ENCODE results near the gene MYO9A.

The MYO9A gene

DNA sequence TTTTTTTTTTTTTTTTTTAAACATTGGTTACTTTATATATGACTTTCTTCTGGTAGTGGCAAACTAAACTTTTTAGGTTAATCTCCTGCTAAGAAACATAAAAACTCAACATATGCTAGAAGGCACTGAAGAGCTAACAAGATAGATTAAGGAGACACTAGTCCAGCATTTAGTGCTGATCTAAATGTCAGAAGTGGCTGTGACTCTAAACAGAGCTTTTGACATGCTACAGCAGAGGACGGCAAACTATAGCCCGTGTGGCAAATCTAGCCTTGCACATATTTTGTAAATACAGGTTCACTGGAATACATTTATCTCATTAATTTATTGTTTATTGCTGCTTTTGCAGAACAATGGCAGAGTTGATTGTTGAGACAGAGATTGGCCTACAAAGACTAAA is 287.0 kb downstream of the MYO9A start:
- DNase-seq, result no peak

DNA sequence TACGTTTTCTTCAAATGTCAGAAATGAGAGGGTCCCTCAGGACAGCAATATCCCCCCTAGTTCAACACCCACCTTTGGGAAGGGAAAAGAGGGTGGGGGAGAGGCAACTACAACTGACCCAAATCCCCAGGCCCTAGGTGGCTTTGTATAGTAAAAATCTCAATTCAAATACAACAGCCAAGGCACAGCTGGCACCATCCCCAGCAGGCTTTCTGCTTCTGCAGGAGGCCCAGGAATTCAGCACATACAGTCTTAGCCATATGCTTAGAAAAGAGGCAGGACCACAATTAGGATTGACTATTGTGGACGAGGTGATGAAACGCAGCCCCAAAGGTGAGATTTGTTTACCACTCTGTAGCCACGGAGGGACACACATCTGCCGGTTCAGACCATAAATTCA is 291.8 kb downstream of the MYO9A start:
- DNase-seq, result no peak

DNA sequence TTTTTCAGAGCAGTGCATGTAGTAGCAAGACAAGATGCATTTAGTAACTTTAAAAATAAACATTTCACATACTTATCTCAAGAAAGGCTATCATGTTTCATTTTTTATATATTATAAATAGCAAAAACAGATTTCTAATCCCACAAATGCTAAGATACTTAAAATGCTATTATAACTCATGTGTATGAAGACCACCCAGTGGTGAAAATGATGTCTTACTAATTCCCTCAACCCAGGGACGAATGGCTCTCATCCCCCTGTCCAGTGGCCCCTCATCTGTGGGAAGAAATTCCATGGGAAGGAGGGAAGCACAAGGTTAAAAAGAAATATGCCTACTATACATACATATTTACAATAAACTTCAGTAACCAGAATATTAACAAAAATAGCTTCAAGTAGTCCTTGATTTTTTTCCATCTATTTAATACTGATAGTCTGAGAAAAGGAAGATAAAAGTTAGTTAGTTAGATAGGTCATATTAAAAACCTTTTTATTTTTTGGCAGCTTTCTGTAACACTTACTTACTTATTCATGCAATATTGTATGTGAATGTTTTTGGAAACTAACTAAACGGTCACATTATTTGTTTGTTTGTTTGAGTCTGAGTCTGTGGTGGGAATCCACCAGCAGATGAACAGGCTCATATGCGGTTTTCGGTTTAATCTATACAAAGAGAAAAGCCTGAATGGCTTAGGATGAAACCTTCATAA is 292.8 kb downstream of the MYO9A start:
- DNase-seq, result no peak

DNA sequence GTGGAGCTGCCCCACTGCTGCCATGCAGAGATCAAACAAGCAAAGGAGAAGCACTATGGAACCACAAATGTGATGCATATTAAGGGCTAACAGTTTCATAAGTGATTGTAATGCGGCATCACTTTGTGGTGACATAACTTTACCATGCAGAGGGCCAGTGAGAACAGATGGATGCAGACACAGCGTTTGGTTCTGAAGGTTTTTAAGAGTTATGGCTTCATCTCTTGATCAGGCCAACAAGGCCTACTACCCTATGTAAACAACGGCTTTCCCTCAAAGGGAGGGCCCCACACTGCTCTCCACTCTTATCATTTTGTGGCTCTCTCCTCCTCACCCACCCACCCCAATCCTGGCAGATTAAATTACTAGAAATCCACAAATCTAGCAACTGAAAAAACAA is 294.1 kb downstream of the MYO9A start:
- DNase-seq, result no peak

DNA sequence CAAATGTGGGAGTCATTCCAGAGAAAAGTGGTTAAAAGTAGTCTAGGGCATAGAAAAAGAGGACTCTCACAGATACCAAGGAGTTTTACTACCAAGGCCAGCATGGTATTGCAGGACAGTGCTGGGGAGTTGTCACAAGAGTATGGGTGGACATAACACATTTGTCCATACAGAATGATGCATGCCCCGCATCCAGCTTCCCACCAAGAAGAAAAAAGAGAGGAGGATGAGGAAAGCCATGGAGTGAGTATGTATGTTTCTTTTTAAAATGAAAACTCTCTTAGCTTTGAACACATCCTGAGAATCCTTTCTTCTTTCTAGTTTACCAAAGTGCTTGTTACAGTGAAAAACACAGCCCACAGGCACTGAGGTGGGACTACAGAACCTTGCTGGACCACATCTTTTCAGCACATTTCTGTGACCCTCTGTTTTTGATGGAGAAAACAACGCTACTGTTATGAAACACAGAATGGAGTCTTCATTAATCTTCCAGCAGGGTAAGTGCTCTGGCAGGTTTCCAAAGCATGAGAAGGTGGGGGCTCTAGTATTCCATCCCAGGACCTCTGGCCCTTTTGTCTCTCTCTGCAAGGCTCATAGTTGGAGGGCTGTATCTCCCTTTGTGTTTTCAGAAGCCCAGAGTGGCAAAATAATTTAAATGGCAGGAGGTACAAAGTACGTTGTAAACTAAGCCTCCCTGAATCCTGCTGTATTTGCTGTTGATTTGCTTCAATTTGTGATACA is 294.9 kb downstream of the MYO9A start:
- DNase-seq, result no peak

DNA sequence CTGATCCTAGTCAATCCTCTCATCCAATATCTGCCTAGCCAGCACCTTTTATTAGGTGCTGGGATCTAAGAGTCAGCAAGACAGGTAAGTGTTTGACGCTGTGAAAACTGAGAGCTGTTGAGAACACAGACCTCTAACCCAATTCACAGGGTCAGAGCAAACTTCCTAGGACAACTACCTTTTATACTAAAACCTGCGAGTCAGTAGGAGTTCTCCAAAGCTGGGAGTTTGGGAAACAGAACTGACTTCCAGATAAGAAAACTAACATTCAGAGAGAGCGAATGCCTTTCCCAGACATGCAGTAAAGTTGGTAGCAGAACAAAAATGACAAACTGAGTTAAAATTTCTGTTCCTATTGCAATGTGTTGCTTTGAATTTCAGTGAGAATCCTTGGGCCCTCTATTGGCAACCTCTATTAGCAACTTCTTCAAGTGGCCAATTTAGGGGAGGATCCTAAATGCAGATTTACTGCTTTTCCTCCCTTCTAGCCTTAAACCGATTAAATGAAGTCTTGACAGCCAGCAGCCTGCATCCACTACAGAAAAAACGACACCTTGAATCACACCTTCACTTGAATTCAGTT is 296.3 kb downstream of the MYO9A start:
- DNase-seq, result no peak

DNA sequence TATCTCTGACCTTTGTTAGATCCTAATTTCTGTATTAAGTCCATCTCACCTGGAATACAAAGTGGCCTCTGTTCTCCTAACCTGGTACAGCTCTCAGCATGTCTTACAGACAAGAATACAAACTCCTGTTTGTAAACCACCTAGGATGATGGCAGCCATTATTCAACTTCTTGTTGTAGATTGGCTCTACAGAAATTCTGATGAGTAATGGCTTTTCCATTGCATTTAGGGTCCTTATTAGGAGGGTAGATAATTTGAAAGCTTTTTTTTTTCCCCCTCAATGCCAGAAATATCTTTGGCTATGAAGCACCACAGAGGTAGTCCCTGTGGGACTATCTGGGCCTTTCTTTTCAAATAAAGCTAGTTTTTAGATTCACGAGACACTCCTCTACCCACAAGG is 297.8 kb downstream of the MYO9A start:
- DNase-seq, result no peak

DNA sequence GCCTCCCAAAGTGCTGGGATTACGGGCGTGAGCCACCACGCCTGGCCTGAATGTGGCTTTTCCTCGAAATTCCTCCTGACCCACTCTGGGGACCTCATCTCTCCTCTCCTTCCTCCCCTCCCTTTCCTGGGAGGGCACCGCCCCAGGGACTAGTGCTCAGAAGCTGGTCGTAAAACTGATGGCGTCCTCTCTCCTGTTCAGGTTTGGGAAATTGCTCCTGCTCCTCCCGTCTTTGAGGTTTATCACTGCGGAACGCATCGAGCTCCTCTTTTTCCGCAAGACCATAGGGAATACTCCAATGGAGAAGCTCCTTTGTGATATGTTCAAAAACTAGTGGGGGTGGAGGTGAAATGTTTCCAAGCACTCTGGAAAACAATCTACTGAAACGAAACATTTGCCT is 300.6 kb downstream of the MYO9A start:
- DNase-seq, result no peak

DNA sequence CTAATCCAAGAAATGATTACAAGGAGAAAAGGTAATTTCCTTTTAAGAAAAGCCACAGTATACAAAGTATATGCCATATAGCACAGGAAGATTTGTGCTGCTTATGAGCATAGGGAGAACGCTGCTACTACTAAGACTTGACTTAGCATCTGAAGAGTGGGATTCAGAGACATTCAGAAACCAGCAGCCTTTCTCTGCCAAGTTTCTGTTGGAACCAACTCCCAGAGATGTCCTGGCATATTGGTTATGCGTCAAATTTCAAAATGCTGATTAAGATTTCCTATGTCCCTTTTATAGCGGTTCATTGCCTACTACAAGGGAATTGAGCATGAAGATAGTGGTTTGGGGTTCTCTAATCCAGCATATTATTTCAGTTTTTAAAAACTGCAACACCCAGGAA is 302.6 kb downstream of the MYO9A start:
- no peak for DNase-seq

DNA sequence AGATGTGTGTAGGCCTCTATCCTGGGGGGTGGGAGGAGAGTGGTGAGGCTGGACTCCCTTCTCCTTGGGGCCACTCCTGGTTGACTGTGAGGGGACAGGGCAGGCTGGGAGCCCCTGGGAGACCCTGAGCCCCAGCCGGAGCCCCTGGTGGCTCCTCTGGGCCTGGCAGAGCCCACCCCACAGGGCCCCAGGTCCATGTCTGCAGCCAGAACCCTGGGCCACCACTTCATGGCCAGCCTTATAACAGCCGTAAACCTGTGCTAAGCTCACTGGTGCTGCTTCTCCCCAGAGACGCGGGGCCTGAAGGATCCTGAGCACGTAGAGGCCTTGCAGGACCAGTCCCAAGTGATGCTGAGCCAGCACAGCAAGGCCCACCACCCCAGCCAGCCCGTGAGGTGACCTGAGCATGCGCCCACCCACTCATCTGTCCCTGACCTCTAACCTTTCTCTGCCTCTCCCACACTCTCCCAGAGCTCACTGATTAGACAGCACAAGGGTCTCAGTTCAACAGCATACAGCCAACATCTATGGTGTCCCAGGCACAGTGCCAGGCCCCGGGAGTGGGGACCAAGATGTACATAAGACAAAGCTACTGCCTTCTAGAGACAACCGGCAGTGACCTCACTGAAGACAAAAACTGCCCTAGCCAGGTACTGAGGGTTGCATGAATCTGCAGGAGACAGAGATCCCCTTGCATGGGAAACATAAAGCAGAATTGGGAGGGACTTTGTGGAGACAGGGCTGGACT is 304.1 kb downstream of the MYO9A start:
- no peak for DNase-seq

DNA sequence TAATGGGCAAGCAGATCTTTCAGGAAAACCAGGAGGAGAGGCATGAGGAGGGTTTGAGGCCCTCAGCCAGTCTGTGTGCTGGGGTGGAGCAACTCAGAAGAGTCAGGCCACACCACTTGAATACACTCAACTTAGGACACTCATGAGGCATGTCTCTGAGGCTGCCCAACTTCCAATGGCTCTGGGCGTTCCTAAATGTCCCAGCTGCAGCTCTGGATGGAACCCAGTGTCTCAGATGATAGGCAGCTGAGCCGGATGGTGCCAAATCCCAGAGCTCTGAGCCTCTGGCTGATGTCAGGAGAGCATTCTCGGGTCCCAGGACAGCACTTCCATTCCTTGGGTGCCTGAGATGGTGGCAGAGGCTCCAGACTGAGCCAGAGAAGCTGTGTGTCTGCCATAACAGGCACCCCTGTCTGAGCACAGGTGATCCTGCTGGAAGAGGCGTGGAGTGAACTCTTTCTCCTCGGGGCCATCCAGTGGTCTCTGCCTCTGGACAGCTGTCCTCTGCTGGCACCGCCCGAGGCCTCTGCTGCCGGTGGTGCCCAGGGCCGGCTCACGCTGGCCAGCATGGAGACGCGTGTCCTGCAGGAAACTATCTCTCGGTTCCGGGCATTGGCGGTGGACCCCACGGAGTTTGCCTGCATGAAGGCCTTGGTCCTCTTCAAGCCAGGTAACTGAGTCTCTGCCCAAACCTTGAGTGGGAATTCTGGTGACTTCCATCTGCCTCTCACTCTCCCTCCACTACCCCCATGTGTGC is 304.8 kb downstream of the MYO9A start:
- DNase-seq, result no peak

DNA sequence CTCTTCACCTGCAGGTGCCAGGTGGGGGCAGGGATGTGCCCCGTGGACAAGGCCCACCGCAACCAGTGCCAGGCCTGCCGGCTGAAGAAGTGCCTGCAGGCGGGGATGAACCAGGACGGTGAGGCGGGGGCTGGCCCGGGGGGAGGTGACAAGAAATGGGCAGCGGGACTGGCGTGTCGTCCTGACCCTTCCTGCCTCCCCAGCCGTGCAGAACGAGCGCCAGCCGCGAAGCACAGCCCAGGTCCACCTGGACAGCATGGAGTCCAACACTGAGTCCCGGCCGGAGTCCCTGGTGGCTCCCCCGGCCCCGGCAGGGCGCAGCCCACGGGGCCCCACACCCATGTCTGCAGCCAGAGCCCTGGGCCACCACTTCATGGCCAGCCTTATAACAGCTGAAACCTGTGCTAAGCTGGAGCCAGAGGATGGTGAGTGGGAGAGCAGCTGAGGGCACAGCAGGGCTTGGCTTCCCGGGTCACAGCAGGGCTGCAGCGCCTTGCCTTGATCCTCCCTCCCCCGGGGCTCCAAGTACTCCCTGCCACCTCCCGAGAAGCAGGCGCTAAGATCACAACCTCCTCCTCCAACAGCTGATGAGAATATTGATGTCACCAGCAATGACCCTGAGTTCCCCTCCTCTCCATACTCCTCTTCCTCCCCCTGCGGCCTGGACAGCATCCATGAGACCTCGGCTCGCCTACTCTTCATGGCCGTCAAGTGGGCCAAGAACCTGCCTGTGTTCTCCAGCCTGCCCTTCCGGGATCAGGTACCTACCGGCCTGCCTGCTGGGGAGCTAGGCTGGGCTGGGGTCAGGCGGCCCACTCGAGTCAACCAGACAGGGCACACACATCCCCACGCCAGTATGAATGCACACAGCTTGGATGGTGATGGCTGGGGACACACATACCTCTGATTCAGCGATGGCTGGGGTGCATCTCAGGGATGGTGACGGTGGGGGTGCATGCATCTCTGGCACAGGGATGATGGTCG is 305.9 kb downstream of the MYO9A start:
- no peak for DNase-seq

DNA sequence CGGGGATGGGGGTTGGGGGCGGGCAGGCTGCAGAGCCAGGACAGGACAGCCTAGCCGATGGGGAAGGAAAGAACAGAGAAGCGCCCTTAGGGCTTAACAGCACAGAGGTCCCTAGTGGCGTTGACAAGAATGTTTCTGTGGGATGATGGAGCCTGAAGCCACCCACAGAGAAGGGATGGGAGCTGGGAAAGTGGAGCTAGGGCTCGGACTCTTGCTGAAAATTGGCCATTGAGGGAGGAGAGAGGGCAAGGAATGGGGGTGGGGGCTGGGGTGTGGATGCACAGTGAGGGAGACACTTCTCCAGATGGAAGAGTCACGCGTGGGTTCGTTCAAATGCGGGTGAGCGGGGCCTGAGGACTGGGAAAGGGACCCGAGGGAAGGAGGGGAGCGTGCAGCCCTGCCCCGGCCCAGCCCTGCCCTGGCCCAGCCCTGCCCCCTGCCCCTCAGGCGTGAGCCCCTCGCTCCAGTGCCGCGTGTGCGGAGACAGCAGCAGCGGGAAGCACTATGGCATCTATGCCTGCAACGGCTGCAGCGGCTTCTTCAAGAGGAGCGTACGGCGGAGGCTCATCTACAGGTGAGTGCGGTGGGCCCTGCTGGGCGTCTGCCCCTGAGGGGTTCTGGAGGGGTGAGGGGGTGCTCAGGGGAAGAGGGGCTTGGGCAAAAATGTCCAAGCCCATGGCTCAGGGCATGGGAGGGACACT is 306.8 kb downstream of the MYO9A start:
- DNase-seq, result no peak

DNA sequence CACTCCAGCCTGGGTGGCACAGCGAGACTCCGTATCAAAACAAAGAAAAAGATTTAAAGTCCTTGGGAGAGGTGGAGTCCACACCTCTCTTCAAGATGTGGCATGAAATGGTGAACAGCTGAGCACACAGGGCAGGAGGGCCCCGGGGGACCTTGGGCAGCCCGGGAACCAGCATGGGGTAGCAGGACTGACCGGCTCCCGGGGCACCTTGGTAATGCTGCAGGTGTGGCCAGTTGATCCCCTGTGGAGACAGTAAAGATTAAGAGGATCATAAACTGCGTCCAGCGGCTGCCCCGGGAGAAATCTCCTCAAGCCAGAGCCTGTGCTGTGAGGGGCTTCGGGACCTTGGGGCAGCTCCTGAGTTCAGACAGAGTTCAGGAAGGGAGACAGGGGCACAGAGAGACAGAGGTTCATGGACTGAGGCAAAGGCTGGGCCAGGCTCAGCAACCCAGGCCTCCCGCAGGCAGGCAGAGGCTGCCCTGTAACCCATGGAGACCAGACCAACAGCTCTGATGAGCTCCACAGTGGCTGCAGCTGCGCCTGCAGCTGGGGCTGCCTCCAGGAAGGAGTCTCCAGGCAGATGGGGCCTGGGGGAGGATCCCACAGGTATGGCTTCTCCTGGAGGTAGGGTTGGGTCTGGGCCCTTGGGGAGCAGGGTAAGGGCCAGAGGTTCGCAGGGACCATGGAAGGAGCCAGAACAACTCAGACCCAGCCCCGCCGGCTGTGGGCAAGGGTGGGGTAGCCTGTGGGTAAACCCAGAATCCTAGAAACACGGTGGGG is 307.5 kb downstream of the MYO9A start, which contains the start of gene NR2E3:
Gene NR2E3 (plus strand): TSS at position 299 of the 780 bp plus-strand sequence. CDS start 190 bp downstream, at position 489.
- no peak for DNase-seq

DNA sequence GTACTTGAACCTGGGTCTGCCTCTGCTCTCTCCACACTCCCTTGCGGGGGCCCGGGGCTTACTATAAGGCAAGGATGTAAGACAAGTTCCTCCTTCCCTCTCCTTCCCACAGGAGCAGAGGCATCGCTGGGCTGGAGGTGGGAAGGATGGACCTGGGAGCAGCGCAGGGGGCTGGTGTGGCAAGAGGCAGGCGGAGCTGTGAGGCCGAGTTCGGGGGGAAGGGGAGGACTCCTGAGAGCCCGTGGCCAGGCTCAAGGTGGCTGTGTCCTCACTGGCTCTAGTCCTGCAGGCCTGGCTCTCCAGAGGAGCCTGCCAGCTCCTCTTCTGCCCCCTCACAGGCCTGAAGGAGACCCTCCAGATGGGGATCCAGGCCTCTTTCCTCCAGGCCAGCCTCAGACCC is 308.6 kb downstream of the MYO9A start:
- DNase-seq, result no peak

DNA sequence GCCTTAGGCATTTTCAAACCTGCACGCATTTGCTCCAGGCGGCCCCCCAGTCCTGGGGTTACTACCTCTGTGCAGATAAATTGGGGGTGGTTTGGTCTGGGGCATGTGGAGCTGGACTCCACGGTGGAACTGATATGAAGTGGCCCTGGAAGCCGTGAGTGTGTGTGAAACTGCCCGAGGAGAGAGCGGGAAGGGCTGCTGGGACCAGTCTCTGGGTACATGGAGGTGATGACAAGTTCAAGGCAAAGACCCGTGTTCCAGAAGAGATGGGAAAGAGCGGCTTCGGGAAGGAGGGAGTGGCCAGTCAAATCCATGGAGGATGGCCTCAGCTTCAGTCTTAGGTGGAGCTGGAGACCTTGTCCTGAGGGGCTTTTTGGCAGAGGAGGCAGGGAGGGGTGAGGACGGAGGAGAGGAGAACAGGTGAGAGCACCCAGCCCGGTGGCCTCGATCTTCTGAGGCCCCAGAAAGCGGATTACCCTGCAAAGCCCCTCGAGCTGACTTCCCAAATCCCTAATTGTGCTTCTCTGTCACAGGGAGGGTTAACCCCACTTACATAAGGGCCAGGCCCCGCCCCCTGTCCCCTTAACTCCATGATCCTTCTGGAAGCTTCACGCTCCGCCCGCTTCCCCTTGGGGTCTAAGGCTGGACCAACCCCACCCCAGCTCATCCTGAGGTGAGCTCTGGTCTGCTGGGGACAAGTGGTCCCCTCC is 309.5 kb downstream of the MYO9A start:
- DNase-seq, result no peak

DNA sequence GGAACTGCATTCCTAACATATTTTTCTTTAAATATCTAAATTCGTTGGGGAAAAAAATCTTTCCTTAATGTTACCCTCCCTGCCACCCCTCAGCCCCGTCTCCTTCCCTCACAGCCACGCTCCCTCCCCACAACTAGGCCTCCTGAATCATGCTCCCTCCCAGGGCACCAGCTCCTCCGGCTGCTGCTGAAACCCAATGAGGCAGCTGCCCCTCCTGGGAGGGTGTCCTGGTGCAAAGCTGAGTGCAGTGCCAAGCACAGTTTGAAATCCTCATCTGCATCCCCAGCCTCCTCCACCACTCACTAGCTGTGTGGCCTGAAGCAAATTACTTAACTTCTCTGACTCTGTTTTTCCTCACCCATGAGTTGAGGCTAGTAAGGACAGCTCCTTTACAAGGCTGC is 310.3 kb downstream of the MYO9A start:
- no peak for DNase-seq

DNA sequence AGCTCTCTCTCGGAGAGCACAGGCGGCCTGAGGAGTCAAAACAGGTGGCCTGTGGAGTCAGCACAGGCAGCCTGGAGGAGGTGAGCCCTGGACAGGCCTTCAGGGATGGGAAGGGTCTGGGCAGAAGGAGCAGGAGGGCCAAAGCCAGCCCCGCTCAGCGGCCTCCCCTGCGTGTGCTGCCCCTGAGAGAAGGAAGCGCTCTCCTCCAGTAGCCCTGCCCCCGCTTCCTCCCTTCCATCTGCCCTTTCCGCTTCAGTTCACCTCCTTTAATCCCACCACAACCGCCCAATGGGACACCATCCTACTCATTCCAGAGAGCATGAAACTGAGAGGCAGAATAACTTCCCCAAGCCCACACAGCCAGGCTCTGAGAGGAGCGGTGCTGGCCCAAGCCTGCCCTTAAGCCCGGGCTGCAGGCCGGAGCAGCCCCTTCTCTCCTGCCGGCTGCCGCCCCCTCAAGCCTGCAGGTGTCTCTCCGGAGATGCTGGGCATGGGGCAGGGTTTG is 310.8 kb downstream of the MYO9A start:
- DNase-seq, result no peak

DNA sequence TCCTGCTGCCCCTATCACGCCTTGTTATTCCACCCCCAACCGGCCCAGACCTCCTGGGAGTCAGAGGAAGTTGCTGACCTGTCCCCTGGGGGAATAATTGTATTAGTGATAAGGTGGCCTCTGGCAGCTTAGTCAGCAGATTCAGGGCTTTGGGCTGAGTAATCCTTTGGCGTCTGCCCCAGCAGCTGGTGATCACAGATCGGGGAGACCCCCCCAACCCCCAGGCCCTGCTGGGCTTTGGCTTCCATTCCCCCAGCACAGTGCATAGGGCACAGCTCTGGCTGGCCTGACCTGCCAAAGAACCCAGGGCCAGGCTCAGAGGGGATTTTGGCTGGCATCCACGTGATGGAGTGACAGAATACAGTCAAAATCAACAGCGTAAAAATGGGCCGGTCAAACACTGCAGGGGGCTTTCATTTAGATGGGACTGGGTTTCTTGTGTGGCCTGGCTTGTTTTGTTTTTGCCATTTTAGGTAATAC is 311.5 kb downstream of the MYO9A start:
- DNase-seq, result no peak

Data from NCI-H1694 treated with DMSO at 0.1 percent for 48 hours (cell line).